ENCODE results near the gene PPP2R5A.
A peak's percentile ranks its signal among the peaks of the same experiment; 100 is the strongest.
"Not testable (repeated sequence)": the region's sequence is repeated elsewhere in the genome, so short reads cannot be mapped to it uniquely, and the experiment has no call there.

The PPP2R5A gene

DNA sequence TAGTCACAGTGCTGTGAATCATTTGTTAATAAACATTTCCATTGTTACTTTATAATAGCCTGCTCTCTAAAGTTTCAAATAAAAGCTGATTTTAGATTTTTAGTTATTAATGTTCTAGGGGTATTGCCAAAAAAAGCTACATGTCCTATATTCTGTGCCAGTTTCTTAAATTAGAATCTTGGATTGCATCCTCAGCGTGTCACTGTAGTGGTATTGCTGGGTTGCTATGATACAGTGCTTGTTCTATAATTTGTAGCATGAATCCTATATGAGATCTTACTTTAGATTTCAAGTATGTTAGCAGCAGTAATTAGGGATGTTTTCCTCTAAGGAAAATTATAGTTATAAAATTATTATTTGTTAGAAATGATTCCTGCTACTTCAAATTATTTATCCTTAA lies 16.4 kb downstream of the PPP2R5A start:
- DNase-seq = no peak

GRCh38 chr1:212302745-212303383 lies 17.7 kb downstream of the PPP2R5A start:
- peak; percentile 78 for DNase-seq

DNA sequence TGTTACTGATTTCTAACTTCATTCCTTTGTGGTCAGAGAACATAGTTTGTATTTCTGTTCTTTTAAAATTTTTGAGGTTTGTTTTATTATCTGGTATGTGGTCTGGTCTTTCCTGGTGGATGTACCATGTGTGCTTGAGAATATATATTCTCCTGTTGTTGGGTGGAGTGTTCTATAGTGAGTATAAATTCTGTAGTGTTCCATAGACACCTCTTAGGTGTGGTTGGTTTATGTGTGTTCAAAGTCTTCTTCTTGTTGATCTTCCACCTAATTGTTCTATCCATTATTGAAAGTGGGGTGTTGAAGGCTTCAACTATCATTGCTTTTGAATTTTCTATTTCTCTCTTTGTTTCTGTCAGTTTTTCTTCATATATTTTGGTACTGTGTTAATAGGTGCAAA lies 20.1 kb downstream of the PPP2R5A start:
- DNase-seq = peak; percentile 14

DNA sequence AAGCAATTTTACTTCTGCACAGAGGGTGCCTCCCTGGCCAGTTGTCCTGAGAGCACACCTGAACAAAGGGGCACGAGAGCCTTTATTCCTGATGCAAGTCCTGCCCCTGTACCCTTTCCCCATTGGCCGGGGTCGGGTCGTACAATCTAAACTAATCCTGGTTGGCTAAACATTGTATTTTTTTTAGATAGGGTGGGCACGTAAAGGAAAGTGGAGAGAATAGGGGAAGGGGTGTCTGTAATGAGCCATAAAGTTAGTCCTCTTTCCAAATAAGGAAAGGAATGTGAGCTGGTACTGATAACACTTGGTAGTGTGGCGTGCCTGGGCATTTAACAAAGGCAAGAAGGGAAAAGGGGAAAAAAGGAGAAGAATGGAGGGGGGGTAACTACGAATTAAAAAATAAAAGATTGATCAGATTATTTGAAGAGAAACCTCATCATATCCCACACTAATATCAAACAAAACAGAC lies 20.8 kb downstream of the PPP2R5A start:
- not testable (repeated sequence) for DNase-seq

- no peak for DNase-seq
These were observed 24.8 kb downstream of the PPP2R5A start for GRCh38 chr1:212309967-212310366.

- DNase-seq = no peak
These were observed 25.2 kb downstream of the PPP2R5A start for GRCh38 chr1:212310383-212310782.

DNA sequence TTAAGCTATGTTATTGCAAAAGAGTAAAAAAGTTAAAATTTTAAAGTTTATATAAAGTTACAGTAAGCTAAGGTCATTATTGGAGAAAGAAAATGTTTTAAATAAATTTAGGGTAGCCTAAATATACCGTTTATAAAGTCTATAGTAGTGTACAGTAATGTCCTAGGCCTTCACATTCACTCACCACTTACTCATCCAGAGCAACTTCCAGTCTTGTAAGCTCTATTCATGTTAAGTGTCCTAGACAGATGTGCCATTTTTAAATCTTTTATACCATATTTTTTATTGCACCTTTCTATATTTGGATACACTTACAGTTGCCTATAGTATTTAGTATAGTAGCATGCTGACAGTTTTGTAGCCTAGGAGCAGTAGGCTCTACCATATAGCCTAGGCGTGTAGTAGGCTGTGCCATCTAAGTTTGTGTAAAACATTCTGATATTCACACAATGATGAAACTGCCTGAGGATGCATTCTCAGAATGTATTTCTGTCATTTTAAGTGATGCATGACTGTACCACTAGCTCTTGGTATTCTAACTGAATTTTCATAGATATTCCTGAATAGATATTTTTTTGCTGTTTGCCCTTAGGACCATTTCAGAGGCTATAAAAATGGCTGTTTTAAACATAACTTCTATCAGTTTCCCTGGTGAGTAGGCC lies 26.8 kb downstream of the PPP2R5A start:
- peak; percentile 64 for DNase-seq

DNA sequence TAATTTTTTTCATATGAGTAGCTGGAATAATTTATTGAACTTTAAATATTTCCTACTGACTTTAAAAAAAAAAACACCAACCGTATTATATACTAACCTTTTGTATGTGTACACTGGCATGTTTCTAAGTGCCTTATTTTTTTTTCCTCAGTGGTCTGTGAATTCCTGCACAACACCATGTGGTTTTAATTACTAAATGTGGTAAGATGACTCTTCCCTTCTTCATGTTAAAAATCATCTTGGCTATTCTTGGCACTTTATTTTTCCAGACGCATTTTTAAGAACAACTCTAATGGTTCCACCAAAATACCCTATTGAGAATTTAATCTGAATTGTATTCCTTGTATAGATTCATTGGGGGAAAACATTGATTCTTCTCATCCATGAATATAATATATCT lies 28.4 kb downstream of the PPP2R5A start:
- DNase-seq = peak; percentile 92

- DNase-seq = no peak
These were observed 30.0 kb downstream of the PPP2R5A start for GRCh38 chr1:212315184-212315583.

GRCh38 chr1:212315907-212316306 lies 30.7 kb downstream of the PPP2R5A start:
- DNase-seq = peak; percentile 33

- DNase-seq = no peak
These were observed 32.7 kb downstream of the PPP2R5A start for GRCh38 chr1:212317916-212318315.

DNA sequence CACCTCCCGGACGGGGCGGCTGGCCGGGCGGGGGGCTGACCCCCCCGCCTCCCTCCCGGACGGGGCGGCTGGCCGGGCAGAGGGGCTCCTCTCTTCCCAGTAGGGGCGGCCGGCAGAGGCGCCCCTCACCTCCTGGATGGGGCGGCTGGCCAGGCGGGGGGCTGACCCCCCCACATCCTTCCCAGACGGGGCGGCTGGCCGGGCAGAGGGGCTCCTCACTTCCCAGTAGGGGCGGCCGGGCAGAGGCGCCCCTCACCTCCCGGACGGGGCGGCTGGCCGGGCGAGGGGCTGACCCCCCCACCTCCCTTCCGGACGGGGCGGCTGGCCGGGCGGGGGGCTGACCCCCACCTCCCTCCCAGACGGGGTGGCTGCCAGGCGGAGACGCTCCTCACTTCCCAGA lies 35.8 kb downstream of the PPP2R5A start:
- not testable (repeated sequence) for DNase-seq

DNA sequence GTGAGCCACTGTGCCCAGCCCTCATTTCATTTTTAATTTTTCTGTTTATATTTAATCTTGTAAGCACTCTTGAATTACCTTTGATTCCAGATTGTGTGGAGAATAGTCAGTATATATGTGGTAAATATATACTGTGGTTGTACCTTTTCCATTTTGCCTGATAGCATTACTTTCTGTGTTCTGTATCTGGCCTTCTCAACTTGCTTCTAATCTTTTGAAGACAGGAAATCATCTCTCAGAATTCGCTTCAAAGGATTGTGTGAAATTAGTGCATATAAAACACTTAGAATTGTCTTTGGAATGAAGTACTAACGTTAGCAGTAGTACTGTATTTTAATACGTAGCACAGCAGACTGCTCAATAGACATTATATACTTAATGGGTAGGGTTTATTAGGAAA lies 37.9 kb downstream of the PPP2R5A start:
- DNase-seq = no peak

DNA sequence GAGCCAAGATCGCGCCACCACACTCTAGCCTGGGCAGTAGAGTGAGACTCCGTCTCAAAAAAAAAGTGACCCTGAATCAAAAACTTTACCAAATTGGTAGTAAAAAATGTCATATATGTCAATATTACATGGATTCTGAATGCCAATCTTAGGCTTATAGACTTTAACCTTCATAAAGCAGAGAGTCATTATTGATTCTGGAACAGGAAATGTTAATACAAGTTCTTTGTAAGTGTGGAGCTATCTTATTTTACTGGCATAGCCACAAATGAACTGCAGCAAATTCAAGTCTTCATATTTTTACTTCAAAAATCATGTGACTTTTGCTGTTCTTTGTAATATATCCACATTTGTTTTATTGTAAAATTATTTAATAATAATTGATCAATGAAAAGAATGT lies 41.3 kb downstream of the PPP2R5A start:
- no peak for DNase-seq

DNA sequence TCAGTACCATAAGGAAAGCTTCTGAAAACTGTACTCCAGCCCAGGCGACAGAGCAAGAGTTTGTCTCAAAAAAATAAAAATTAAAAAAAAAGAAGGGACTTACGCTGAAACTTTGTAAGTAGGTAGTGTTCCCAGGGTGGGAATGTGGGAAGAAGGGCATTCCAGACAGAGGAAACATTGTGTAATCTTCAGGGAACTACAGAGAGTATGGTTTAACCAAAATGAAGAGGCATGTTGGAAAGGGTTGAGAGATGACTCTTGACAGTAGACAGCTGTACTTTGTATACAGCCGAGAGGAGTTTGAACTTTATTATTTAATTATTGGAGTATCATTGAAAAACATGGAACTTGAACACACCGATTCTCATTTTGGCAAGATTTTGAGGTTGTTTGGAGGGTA lies 43.0 kb downstream of the PPP2R5A start:
- peak; percentile 43 for DNase-seq

DNA sequence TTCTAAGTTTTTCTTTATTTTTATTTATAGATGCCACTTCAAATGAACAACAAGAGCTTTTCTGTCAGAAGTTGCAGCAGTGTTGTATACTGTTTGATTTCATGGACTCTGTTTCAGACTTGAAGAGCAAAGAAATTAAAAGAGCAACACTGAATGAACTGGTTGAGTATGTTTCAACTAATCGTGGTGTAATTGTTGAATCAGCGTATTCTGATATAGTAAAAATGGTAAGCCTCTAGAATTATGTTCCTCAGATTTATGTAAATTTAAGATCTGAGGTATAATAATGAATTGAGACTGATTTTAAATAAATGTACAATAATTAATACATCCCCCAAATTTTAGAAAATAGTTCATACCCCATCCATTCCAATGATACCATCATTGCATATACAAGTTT lies 43.9 kb downstream of the PPP2R5A start:
- no peak for DNase-seq

DNA sequence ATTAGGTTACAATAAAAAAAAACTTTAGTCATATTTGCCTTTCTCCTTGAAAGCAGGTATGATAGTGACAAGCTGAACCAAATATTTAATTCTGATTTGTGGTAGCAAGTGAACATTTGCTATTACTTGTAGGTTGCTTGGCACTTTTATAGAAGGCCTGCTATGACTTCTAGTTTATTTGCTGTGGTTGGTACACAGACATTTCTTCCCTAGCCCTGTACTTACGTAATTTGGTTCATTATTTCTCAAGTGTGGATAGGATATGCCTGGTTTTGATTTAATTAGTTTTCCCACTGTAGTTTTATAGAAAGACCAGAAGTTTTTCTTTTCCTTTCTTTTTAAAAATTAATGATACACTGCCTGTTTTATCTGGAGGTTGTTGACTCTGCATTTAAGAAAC lies 55.9 kb downstream of the PPP2R5A start:
- DNase-seq = no peak

GRCh38 chr1:212344905-212345304 lies 59.7 kb downstream of the PPP2R5A start:
- DNase-seq = no peak

- DNase-seq = peak; percentile 51
These were observed 61.4 kb downstream of the PPP2R5A start for GRCh38 chr1:212346601-212347000.

- no peak for DNase-seq
These were observed 66.6 kb downstream of the PPP2R5A start for GRCh38 chr1:212351588-212352362.

DNA sequence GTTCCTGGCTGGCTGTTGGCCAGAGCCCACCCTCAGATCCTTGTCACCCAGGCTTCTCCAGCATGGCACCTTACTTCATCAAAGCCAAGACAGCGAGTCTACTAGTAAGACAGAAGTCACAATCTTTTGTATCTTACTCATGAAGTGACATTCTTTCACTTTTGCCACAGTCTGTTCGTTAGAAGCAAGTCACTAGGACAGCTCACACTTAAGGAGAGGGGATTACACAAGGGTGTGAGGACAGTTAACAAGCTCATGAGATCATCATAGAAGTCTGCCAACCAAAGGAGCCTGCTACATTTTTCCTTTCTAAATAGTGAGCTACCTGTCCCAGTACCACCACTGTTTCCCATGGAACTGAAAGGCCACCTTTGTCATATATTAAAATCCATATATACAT lies 68.0 kb downstream of the PPP2R5A start:
- DNase-seq = peak; percentile 3

- DNase-seq = no peak
These were observed 69.3 kb downstream of the PPP2R5A start for GRCh38 chr1:212354464-212354863.

DNA sequence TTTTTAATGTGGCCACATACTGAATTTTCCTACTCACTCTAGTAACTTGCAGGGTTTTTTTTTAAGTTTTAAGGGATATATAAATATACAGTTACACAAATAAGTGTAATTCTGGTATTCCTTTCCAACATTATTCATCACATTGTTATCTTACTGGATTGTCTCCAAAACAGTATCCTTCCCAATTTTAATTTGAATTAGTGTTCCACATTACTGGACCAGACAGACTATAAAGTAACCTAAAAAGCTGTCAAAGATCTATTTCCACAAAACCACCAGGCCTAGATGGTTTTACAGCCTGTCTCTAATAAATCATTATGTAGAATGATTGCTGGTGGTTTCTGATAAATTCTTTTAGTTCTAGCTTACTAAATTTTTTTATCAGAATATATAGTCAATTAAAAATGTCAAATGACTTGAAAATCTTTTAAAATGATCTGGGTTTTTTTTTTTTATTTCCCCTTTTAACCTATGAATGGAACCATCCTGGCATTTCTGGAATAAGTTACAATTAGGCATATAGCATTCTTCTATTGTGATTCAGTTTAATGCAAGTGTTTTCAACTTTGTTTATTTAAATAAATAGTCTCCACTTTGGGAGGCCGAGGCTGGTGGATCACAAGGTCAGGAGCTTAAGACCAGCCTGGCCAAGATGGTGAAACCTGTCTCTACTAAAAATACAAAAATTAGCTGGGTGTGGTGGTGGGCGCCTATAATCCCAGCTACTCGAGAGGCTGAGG lies 70.2 kb downstream of the PPP2R5A start:
- DNase-seq = peak; percentile 89
